OCI-LY7 (cell line): ENCODE data around the gene CMIP.

Source experiments
- CTCF ChIP-seq: fragments of 200-600 bp; sonication (generic); conservative IDR thresholded peaks from 2 replicates; pipeline ENCODE4 v1.5.1; 2014; ENCODE audit warnings: mild to moderate bottlenecking, antibody characterized with exemption, low read length, moderate library complexity, mixed read lengths
- EZH2phosphoT487 ChIP-seq: fragments of 200-600 bp; sonication (generic); IDR thresholded peaks from 2 replicates; pipeline ENCODE4 v1.6.1; 2018; ENCODE audit warnings: low read depth, borderline replicate concordance, mild to moderate bottlenecking, mixed run types, antibody characterized with exemption, low read length, moderate library complexity, mixed read lengths

- TF ChIP-seq CTCF (no peak), EZH2phosphoT487 (no peak)
Observed at GRCh38 chr16:81630635-81631031, 186.0 kb downstream of the CMIP start.
